Activated CD8-positive, alpha-beta T cell treated with anti-CD3 and anti-CD28 coated beads for 36 hours (primary cell): Measurements from ENCODE around the gene ATP6V0A4. TPM values are rescaled to one million over a fixed set of nuclear protein-coding genes. Genes with fewer than 3 reads are reported as not detected.
"Not testable (repeated sequence)": the region's sequence is repeated elsewhere in the genome, so short reads cannot be mapped to it uniquely, and the experiment has no call there.

ENCODE experiments used
- ATAC-seq: fragments of 200-7000 bp; cut with Tn5 transposase; one replicate; pipeline ENCODE4 v1.10.0; 2021; ENCODE audit warnings: mild to moderate bottlenecking, moderate library complexity
- CTCF ChIA-PET: fragments of 350-600 bp; sonication (Branson Sonifier 250); formaldehyde crosslinking; loops from one replicate; lab custom pipeline; 2021; ENCODE audit warnings: antibody characterized with exemption; lab: Charles Lee
- POLR2A ChIA-PET: fragments of 350-600 bp; sonication (Branson Sonifier 250); formaldehyde crosslinking; loops from one replicate; lab custom pipeline; 2021; ENCODE audit warnings: antibody characterized with exemption; lab: Charles Lee
- DNase-seq: peaks from one replicate; pipeline ENCODE4 v3.0.0-alpha.2; 2020
- H3K27ac Mint-ChIP-seq: one replicate; pipeline ENCODE4 v1.8.0; 2021; ENCODE audit warnings: mild to moderate bottlenecking, mixed read lengths
- H3K27me3 Mint-ChIP-seq: one replicate; pipeline ENCODE4 v1.8.0; 2021; ENCODE audit warnings: mixed read lengths
- H3K36me3 Mint-ChIP-seq: one replicate; pipeline ENCODE4 v1.8.0; 2021; ENCODE audit warnings: low read depth, mixed read lengths
- H3K4me1 Mint-ChIP-seq: one replicate; pipeline ENCODE4 v1.8.0; 2021; ENCODE audit warnings: low read depth, mixed read lengths
- H3K4me3 Mint-ChIP-seq: one replicate; pipeline ENCODE4 v1.8.0; 2021; ENCODE audit warnings: mild to moderate bottlenecking, moderate library complexity, mixed read lengths
- H3K9me3 Mint-ChIP-seq: one replicate; pipeline ENCODE4 v1.8.0; 2021; ENCODE audit warnings: mixed read lengths
- intact Hi-C: fragments of 100-400 bp; cut with micrococcal nuclease; formaldehyde crosslinking; loops from one replicate; pipeline ENCODE4 v1.10.0; 2022
- total RNA-seq, 2 experiments: library from RNA; stranded (reverse); gene quantifications; one replicate each; pipeline ENCODE4 v1.2.3, GENCODE V29; 2021
- TF ChIP-seq, protein P1 (sequence below): fragments of 200-600 bp; IDR thresholded peaks from one replicate; pipeline ENCODE4 v1.8.0; 2022; ENCODE audit warnings: antibody characterized with exemption, mild to moderate bottlenecking

The ATP6V0A4 gene
- total RNA-seq, 2 experiments from 2014 or later, result not detected

DNA sequence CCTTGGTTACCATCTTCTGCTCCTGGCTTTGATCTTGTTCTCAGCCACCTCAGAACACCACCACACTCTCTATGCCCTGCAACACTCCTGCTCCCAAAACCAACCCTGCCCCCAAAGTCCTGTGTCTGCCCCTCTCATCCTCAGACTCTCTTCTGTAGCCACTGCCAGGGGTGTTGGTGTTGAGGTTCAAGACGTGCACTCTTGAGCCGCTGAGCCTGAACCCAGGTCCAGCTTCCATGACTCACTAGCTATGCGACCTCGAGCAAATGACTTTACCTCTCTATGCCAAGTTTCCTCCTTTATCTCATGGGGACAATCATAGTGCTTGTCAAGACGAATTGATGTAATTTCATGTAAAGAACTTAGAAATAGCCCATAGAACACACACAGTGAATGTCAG, 840 bp upstream of the ATP6V0A4 start:
- H3K4me3 Mint-ChIP-seq, result no peak overlapping the region
- TF ChIP-seq, protein P1, sequence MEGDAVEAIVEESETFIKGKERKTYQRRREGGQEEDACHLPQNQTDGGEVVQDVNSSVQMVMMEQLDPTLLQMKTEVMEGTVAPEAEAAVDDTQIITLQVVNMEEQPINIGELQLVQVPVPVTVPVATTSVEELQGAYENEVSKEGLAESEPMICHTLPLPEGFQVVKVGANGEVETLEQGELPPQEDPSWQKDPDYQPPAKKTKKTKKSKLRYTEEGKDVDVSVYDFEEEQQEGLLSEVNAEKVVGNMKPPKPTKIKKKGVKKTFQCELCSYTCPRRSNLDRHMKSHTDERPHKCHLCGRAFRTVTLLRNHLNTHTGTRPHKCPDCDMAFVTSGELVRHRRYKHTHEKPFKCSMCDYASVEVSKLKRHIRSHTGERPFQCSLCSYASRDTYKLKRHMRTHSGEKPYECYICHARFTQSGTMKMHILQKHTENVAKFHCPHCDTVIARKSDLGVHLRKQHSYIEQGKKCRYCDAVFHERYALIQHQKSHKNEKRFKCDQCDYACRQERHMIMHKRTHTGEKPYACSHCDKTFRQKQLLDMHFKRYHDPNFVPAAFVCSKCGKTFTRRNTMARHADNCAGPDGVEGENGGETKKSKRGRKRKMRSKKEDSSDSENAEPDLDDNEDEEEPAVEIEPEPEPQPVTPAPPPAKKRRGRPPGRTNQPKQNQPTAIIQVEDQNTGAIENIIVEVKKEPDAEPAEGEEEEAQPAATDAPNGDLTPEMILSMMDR, result no peak
- ChIA-PET POLR2A (no interaction called here), CTCF (no interaction called here)
- intact Hi-C loops, result no loop called here
- no peak for ATAC-seq
- H3K27me3 Mint-ChIP-seq, result peaks cover 1% of the 10 kb centered on the region
- DNase-seq, result no peak
- H3K27ac Mint-ChIP-seq, result no peak overlapping the region
- H3K9me3 Mint-ChIP-seq, result no peaks in the 10 kb centered on the region
- peaks cover 5% of the 10 kb centered on the region for H3K4me1 Mint-ChIP-seq
- no peaks in the 10 kb centered on the region for H3K36me3 Mint-ChIP-seq

DNA sequence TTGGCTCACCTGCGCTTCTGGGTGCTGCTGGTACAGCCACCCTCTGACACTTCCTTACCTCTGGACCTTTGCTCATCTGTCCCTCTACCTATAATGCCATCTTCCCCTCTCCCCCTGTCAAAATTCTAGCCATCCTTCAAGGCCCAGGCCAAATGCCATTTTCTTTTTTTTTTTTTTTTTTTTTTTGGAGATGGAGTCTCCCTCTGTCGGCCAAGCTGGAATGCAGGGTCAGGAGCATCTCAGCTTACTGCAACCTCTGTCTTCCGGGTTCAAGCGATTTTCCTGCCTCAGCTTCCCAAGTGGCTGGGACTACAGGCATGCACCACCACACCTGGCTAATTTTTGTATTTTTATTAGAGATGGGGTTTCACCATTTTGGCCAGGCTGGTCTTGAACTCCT, 950 bp downstream of the ATP6V0A4 start:
- intact Hi-C loops, POLR2A ChIA-PET, H3K27ac Mint-ChIP-seq, H3K4me3 Mint-ChIP-seq, H3K4me1 Mint-ChIP-seq, H3K9me3 Mint-ChIP-seq, H3K27me3 Mint-ChIP-seq, H3K36me3 Mint-ChIP-seq, ATAC-seq, CTCF ChIA-PET, DNase-seq: not testable (repeated sequence)

DNA sequence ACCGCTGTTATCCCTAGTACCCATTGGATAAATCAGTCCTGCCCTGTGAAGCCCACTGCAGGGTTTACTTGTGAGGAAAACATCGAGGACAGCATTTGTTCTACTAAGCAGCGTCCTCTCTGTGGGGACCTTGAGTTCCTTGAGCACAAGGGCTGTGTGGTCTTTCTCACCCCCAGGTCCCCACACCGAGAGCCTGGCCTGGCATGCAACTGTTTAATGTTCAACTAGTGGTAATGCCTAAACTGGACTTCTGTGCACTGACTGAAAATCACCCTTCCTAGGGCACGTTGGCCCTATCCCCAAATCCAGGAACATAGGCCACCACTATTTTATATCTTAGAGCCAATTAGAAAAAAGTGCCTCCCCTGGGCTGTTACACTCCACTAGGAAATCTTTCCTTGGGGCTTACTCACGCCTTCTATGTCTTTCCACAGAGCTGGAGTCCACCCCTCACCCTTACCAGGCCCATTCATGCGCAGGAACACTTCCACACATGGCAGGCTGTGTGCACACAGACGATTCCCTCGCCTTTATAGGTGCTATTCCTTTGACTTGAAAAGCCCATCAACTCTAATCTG, 1.9 kb downstream of the ATP6V0A4 start:
- TF ChIP-seq, protein P1, result no peak
- no peak for DNase-seq
- H3K4me3 Mint-ChIP-seq, result no peak overlapping the region
- H3K27me3 Mint-ChIP-seq, result peaks cover 1% of the 10 kb centered on the region
- H3K4me1 Mint-ChIP-seq, result peaks cover 5% of the 10 kb centered on the region
- CTCF ChIA-PET, result no interaction called here
- POLR2A ChIA-PET, result no interaction called here
- intact Hi-C loops, result no loop called here
- H3K36me3 Mint-ChIP-seq, result no peaks in the 10 kb centered on the region
- no peaks in the 10 kb centered on the region for H3K9me3 Mint-ChIP-seq
- no peak for ATAC-seq
- no peak overlapping the region for H3K27ac Mint-ChIP-seq

DNA sequence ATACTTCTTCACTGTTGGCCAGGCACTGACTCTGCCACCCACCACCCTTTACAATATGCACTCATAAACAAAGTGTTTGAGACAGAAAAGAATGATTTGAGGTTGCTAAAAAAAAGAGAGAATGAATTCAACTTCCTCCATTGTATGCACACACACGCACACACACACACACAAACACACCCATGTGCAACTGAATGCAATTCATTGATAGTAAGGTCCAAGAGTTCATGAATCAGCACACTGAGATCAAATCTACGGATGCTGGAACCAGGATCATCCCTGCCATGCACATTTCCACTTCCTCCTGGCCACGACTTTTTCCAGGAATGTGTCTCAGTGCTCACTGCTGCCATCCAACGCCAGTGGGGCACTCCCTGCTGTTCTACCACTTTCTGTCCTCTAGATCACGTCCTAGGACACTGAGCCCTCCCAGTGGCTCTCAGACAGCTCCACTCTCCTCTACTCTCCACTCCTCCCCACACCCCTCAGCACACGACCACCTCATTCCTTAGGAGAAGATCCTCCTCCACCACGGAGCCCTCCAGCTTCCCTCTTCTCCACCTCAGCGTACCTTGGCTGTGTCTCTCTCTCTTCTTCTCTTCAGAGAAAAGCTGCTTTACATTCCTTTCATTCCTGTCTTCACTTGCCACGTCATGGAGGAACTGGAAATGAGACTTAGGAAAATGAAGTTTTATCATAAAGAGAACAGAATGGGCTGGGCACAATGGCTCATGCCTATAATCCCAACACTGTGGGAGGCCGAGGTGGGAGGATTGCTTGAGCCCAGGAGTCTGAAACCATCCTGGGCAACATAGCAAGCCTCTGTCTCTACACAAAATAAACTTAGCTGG, 12.2 kb downstream of the ATP6V0A4 start:
- ATAC-seq (no peak), DNase-seq (no peak)
- Mint-ChIP-seq H3K4me1 (no peaks in the 10 kb centered on the region), H3K36me3 (peaks cover 2% of the 10 kb centered on the region), H3K27ac (no peak overlapping the region), H3K9me3 (peaks cover 12% of the 10 kb centered on the region), H3K27me3 (no peaks in the 10 kb centered on the region), H3K4me3 (no peak overlapping the region)
- intact Hi-C loops, result no loop called here
- CTCF ChIA-PET, result interaction anchor here (1.3 kb wide), 1 partner anchor 8 kb away, joined by 3 read pairs; no protein-coding TSS in a partner anchor
- POLR2A ChIA-PET, result no interaction called here
- TF ChIP-seq, protein P1, result no peak

DNA sequence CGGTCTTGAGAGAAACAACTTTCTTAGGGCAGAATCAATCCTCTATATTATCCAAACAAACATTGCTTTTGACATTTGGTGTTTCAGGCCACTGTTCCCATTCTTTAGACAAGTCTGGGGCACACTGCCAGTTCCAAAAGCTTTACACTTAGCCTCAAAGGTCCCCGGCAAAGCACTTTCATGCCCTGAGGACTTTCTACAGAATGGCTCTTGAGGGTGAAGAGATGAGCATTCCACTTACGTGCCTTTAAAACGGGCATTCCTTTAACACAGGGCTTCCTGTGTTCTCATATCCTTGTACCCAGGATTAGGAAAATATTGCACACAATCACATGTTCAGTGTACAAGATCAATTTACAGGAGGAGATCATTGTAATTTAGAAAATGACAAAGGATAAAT, 13.3 kb downstream of the ATP6V0A4 start:
- TF ChIP-seq, protein P1, result no peak
- intact Hi-C loops, result no loop called here
- ATAC-seq, result no peak
- Mint-ChIP-seq H3K9me3 (peaks cover 12% of the 10 kb centered on the region), H3K27me3 (no peaks in the 10 kb centered on the region), H3K4me3 (no peak overlapping the region), H3K36me3 (peaks cover 2% of the 10 kb centered on the region), H3K27ac (no peak overlapping the region), H3K4me1 (no peaks in the 10 kb centered on the region)
- POLR2A ChIA-PET, result no interaction called here
- no peak for DNase-seq
- CTCF ChIA-PET, result interaction anchor here (1.3 kb wide), 1 partner anchor 9 kb away, joined by 3 read pairs; no protein-coding TSS in a partner anchor
